Astrocyte of the cerebellum (primary cell): ENCODE results near the gene RER1.

Source experiments
- DNase-seq: peaks from one replicate; pipeline ENCODE4 v3.0.0-alpha.2; 2011; ENCODE audit warnings: low read depth
- H3K4me3 ChIP-seq: 2 replicates; pipeline ENCODE4 v1.5.1; 2011; ENCODE audit warnings: mild to moderate bottlenecking, low read depth, low read length, moderate library complexity
- CTCF ChIP-seq: IDR thresholded peaks from 2 replicates; pipeline ENCODE4 v1.5.1; 2012; ENCODE audit warnings: low read length, low read depth, moderate library complexity, mild to moderate bottlenecking; ENCODE audit errors: missing control alignments
- in situ Hi-C: cut with HindIII; loops from 2 replicates; pipeline ENCODE4 v1.10.0; 2017; ENCODE audit warnings: low sequenced_read_pairs

RER1 gene

GRCh38 chr1:2384941-2385481 is 6.6 kb upstream of the RER1 start:
- H3K4me3 ChIP-seq = no peak overlapping the region
- in situ Hi-C loops = no loop called here
- no peak for DNase-seq
- TF ChIP-seq CTCF = no peak

GRCh38 chr1:2385606-2386280 is 5.9 kb upstream of the RER1 start:
- TF ChIP-seq CTCF = no peak
- H3K4me3 ChIP-seq = no peak overlapping the region
- no peak for DNase-seq
- in situ Hi-C loops = no loop called here

- no peak overlapping the region for H3K4me3 ChIP-seq
- in situ Hi-C loops = no loop called here
- TF ChIP-seq CTCF = no peak
- DNase-seq = no peak
Measured at GRCh38 chr1:2386636-2387611, 4.7 kb upstream of the RER1 start.

- TF ChIP-seq CTCF = no peak
- DNase-seq = no peak
- in situ Hi-C loops = no loop called here
- no peak overlapping the region for H3K4me3 ChIP-seq
Measured at GRCh38 chr1:2388004-2388913, 3.4 kb upstream of the RER1 start.

GRCh38 chr1:2389644-2390043 is 2.0 kb upstream of the RER1 start:
- in situ Hi-C loops = no loop called here
- no peak for DNase-seq
- no peak for TF ChIP-seq CTCF
- no peak overlapping the region for H3K4me3 ChIP-seq
